A549 (cell line): ENCODE results near the gene ARL6IP6.

Source experiments
- BHLHE40 ChIP-seq: IDR thresholded peaks from 2 replicates; pipeline ENCODE4 v1.6.1; 2012; ENCODE audit warnings: low read depth, low read length, inconsistent platforms
- CTCF ChIP-seq: fragments of >200 bp; sonication (Bioruptor Twin); formaldehyde crosslinking; IDR thresholded peaks from 3 replicates; pipeline ENCODE4 v1.5.1; 2016
- E2F6 ChIP-seq: IDR thresholded peaks from 2 replicates; pipeline ENCODE4 v1.6.1; 2012; ENCODE audit warnings: low read depth, borderline replicate concordance
- HEYL ChIP-seq: fragments of 250-450 bp; sonication (Bioruptor Pico); IDR thresholded peaks from 2 replicates; pipeline ENCODE4 v1.8.0; 2021; ENCODE audit warnings: mild to moderate bottlenecking, moderate library complexity
- MAZ ChIP-seq: fragments of 150-350 bp; IDR thresholded peaks from 2 replicates; pipeline ENCODE4 v1.6.1; 2014; ENCODE audit warnings: antibody characterized with exemption, low read depth, low read length, borderline replicate concordance
- RARB ChIP-seq: fragments of 250-450 bp; sonication (Bioruptor Pico); IDR thresholded peaks from 2 replicates; pipeline ENCODE4 v1.8.0; 2021; ENCODE audit warnings: mild to moderate bottlenecking, moderate library complexity
- RCOR1 ChIP-seq: fragments of 150-350 bp; IDR thresholded peaks from 2 replicates; pipeline ENCODE4 v1.6.1; 2014; ENCODE audit warnings: antibody characterized with exemption, low read length, low read depth
- USF2 ChIP-seq: fragments of 450-650 bp; IDR thresholded peaks from 2 replicates; pipeline ENCODE4 v1.6.1; 2014; ENCODE audit warnings: antibody characterized with exemption
- ZNF302 ChIP-seq: fragments of 250-450 bp; sonication (Bioruptor Pico); IDR thresholded peaks from 2 replicates; pipeline ENCODE4 v1.9.0; 2021; ENCODE audit warnings: inconsistent platforms, mild to moderate bottlenecking, moderate library complexity

- TF ChIP-seq USF2 (no peak), RARB (CRISPR knock-in tag) (no peak), CTCF (peak; percentile 38; the same call in 2 of the 3 replicates), RCOR1 (no peak), HEYL (CRISPR knock-in tag) (no peak), E2F6 (no peak), BHLHE40 (no peak), MAZ (no peak), ZNF302 (CRISPR knock-in tag) (no peak)
These were observed 36.6 kb downstream of the ARL6IP6 start for GRCh38 chr2:152755029-152755428.
